ENCODE results near the gene C1S. TPM values are rescaled to one million over a fixed set of nuclear protein-coding genes. Genes with fewer than 3 reads are reported as not detected.

C1S gene
- total and polyA plus RNA-seq, 8 donors = 61.6 to 404 (median 174) TPM

DNA sequence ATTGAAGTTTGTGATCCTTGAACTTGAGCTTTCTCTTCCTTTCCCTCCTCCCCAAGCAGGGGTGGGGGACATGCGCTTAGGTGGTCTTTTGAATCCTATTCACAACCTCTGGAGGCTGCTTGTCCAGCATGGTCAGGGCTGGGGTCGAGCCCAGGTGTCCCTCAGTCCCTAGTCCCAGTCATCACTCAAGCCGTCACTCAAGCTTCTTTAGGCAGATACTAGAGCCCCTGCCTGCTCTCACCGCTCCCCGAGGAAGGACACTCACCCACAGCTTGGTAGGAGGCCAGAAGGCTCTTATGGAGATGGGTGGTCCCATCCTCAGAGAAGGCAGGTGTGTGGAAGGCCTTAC is 49.0 kb downstream of the C1S start:
- intact Hi-C loops (cut with DNase I; ENCODE audit: low total_unique reads) = no loop called here
- H3K36me3 ChIP-seq = peaks cover 0 to 11% (median 6%) of the 10 kb centered on the region in 4 donors
- TF ChIP-seq, protein P1, sequence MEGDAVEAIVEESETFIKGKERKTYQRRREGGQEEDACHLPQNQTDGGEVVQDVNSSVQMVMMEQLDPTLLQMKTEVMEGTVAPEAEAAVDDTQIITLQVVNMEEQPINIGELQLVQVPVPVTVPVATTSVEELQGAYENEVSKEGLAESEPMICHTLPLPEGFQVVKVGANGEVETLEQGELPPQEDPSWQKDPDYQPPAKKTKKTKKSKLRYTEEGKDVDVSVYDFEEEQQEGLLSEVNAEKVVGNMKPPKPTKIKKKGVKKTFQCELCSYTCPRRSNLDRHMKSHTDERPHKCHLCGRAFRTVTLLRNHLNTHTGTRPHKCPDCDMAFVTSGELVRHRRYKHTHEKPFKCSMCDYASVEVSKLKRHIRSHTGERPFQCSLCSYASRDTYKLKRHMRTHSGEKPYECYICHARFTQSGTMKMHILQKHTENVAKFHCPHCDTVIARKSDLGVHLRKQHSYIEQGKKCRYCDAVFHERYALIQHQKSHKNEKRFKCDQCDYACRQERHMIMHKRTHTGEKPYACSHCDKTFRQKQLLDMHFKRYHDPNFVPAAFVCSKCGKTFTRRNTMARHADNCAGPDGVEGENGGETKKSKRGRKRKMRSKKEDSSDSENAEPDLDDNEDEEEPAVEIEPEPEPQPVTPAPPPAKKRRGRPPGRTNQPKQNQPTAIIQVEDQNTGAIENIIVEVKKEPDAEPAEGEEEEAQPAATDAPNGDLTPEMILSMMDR (IDR thresholded peaks at IDR 0.05) = no peak
- TF ChIP-seq POLR2A (IDR thresholded peaks at IDR 0.05) = no peak
- peaks cover 19 to 72% (median 29%) of the 10 kb centered on the region in 4 donors for H3K4me1 ChIP-seq
- no peak for DNase-seq
- H3K27me3 ChIP-seq = no peaks in the 10 kb centered on the region
- 54 to 69% (median 64%) methylated on average over 5 of the region's 5 CpGs for WGBS, 5 donors
- H3K9me3 ChIP-seq = no peaks in the 10 kb centered on the region
- peak overlapping the region in 4 of 5 donors; percentile 93 to 96 (median 96) for H3K27ac ChIP-seq
- H3K4me3 ChIP-seq = peak overlapping the region; percentile 50 to 64 (median 60)

- H3K4me1 ChIP-seq = peaks cover 19 to 62% (median 28%) of the 10 kb centered on the region in 4 donors
- peaks cover 3 to 18% (median 11%) of the 10 kb centered on the region in 4 donors for H3K36me3 ChIP-seq
- WGBS, 5 donors = 88 to 97% (median 91%) methylated on average over 5 of the region's 5 CpGs
- no peaks in the 10 kb centered on the region for H3K9me3 ChIP-seq
- TF ChIP-seq EP300 (IDR thresholded peaks at IDR 0.05) = no peak
- TF ChIP-seq POLR2AphosphoS5 (IDR thresholded peaks at IDR 0.05) = no peak
- no peak for TF ChIP-seq POLR2A (IDR thresholded peaks at IDR 0.05)
- TF ChIP-seq, protein P1 (IDR thresholded peaks at IDR 0.05) = no peak
- no peaks in the 10 kb centered on the region for H3K27me3 ChIP-seq
- H3K4me3 ChIP-seq = no peak overlapping the region
- intact Hi-C loops (cut with DNase I; ENCODE audit: low total_unique reads) = loop anchor here (10.0 kb wide), 1 partner anchor 166 kb away; the partner anchor contains the start of genes C12orf57 and RNU7-1
- peak overlapping the region in 1 of 5 donors; percentile 2 for H3K27ac ChIP-seq
- no peak for DNase-seq
These were observed 50.1 kb downstream of the C1S start for GRCh38 chr12:7110661-7111060.

DNA sequence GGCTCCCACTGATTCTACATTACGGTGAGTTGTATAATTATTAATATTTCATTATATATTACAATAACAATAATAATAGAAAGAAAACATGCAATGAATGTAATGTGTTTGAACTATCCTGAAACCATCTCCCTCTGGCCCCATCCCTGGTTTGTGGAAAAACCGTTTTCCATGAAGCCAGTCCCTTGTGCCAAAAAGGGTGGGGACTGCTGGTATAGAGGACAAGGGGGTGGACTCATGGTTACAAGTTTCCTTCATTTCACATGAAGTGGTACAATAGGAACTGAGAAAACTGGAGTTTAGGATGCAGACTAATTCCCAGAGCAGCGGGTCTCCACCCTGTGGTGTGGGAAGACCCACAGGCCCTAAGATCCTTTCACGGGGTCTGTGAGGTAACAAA is 51.5 kb downstream of the C1S start:
- H3K9me3 ChIP-seq = no peaks in the 10 kb centered on the region
- no peak overlapping the region for H3K4me3 ChIP-seq
- peaks cover 15 to 50% (median 23%) of the 10 kb centered on the region in 4 donors for H3K4me1 ChIP-seq
- TF ChIP-seq, protein P1 (IDR thresholded peaks at IDR 0.05) = no peak
- TF ChIP-seq EP300 (IDR thresholded peaks at IDR 0.05) = no peak
- intact Hi-C loops (cut with DNase I; ENCODE audit: low total_unique reads) = loop anchor here (10.0 kb wide), 1 partner anchor 167 kb away; the partner anchor contains the start of genes C12orf57 and RNU7-1
- H3K36me3 ChIP-seq = peaks cover 3 to 32% (median 22%) of the 10 kb centered on the region in 4 donors
- H3K27me3 ChIP-seq = no peaks in the 10 kb centered on the region
- 75 to 86% (median 79%) methylated on average over 4 of the region's 4 CpGs for WGBS, 5 donors
- DNase-seq = peak in 1 of 2 donors; percentile 57
- H3K27ac ChIP-seq = peak overlapping the region in 2 of 5 donors; percentile 15 to 44

DNA sequence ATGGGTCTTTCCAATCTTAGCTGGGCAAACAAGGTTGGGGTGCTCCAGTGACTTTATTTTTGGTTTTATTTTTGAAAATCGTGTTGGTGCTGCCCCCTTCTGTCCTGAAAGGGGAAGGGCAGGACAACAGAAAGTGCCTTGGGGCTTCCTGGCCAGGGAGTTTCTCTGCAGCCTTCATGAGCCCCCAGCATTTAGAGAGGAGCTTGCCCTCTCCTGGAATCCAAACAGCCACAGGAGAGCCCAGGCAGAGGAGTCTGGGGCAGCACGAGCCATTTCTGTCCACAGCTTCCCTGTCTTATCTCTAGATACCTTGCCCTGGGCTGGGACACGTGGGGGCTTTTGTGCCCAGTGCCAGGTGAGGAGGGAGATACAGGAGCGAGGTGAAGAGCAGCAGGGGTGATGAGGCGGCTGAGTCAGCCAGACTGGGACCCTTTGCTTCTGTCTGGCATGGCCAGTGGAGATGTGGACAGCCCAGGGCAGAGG is 52.9 kb downstream of the C1S start:
- TF ChIP-seq, protein P1 (IDR thresholded peaks at IDR 0.05) = peak in 5 of 7 experiments; percentile 58 to 93 (median 86)
- no peak for TF ChIP-seq EP300 (IDR thresholded peaks at IDR 0.05)
- Histone ChIP-seq H3K27me3 (no peaks in the 10 kb centered on the region), H3K36me3 (peaks cover 3 to 46% (median 36%) of the 10 kb centered on the region in 4 donors), H3K4me1 (peaks cover 6 to 40% (median 14%) of the 10 kb centered on the region in 4 donors), H3K9me3 (no peaks in the 10 kb centered on the region), H3K4me3 (peak overlapping the region in 1 of 4 donors; percentile 6), H3K27ac (peak overlapping the region in 3 of 5 donors; percentile 3 to 39 (median 15))
- intact Hi-C loops (cut with DNase I; ENCODE audit: low total_unique reads) = loop anchor here (10.0 kb wide), 1 partner anchor 169 kb away; the partner anchor contains the start of genes C12orf57 and RNU7-1
- WGBS, 5 donors = 25 to 46% (median 39%) methylated on average over 3 to 5 of the region's 5 CpGs
- peak in 1 of 2 donors; percentile 72 for DNase-seq

Measured in stomach (tissue), 9 donors.